CD4-positive, alpha-beta T cell treated with Interferon gamma for 1 hour (primary cell): ENCODE results near the gene LRG1.

Experiments used
- DNase-seq: peaks from one replicate; pipeline ENCODE4 v3.0.0-alpha.2; 2020

LRG1 gene

DNA sequence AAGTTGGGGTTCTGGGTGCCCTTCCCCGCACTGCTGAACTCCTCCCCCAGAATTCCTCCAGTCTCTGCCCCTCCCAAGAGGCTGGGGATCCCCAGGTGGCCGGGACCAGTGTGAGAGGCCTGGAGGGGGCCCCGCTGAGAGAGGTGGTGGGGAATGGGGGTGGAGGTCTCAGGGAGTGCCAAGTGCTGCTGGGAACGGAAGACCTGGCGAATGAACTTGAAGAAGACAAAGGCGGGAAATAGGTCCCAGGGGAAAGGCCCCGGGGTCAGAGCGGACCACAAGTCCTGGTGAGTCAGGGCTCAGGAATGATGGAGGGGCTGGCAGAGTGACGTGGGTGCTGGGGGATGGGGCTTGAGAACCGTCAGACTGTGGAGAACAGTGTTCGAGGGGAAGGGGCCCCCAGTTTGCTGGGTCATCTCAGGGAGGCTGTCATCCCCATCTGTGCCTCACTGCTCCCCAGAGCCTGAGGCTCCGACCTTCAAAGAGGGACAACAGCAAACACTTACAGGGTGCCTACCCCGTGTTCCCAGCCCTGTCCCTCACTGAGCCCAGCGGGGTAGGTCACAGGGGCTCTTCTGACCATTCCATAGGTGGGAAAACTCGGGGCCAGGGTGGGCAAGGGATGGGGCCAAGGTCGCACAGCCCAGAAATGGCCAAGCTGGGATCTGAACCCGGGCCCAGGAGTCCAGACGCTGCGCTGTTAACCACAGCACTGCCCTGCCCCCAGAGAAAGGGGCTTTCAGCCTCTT is 35.6 kb upstream of the LRG1 start:
- DNase-seq: no peak

DNA sequence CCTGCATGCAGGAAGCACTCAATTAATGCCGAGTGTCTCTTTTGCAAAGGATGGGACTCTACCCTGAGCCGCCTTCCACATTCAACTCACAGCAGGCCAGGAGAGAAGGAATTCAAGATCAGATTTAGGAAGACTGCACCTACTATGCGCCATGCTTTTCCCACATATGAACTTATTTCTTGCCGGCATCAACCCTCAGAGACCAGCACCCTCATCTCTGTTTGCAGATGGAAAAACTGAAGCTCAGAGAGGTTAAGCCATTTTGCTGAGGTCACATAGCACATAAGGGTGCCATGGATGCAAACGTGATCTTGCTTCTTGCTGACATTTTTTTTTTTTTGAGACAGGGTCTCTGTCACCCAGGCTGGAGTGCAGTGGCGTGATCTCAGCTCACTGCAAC is 33.8 kb upstream of the LRG1 start:
- DNase-seq: no peak

DNA sequence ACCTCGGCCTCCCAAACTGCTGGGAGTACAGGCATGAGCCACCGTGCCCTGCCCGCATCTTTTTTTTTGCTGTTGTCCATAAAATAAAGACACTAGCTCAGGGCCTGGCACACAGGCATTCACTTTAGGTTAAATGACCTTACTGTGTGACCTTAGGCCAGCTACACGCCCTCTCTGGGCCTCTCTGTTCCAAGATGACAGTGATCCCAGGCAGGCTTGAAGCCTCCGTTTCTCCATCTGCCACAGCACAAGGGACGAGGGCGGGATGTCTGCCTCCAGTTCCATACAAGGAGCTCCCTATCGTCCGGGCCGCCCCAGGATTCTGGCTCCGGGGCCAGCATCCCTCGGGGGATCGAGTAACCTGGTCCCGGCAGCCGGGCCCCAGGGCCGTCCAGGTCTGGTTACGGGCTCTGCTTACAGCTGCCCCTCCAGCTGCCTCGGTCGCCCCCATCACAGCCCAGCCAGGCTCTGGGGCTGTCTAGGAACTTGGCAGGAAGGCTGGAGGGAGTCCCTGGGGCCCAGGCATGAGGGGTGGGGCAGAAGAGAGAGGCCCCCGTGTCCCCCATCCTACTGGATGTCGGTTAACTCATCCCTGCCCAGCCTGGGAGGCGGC is 31.6 kb upstream of the LRG1 start:
- DNase-seq: no peak

DNA sequence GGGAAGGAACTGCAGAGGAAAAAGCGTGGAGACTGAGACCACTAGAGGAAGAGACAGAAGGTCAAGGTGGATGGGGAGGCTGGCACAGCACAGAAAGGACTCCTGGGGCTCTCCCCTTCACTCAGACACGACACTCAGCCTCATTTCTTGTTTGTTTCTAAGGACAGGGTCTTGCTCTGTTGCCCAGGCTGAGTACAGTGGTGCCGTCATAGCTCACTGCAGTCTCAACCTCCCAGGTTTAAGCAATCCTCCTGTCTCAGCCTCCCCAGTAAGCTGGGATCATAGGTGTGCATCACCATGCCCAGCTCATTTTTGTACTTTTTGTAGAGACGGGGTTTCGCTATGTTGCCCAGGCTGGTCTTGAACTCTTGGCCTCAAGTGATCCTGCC is 31.1 kb upstream of the LRG1 start:
- DNase-seq: no peak

DNA sequence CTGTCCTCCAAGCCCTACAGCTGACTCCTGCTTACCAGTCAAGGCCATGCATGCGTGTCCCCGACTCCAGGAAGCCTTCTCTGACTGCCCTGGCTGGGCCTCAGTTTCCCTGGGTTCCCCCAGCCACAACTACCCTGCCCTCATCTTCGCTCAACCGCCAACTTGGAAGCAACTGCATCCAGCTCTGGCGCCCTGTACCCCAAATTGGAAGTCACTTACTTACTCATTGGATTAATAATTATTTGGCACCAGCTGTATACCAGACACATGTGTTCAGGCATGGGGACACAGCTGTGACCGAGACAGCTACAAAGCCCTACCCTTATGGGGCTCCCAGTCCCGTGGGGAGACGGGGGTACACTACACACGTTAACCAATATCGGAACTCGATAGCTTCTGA is 30.6 kb upstream of the LRG1 start:
- DNase-seq: no peak

DNA sequence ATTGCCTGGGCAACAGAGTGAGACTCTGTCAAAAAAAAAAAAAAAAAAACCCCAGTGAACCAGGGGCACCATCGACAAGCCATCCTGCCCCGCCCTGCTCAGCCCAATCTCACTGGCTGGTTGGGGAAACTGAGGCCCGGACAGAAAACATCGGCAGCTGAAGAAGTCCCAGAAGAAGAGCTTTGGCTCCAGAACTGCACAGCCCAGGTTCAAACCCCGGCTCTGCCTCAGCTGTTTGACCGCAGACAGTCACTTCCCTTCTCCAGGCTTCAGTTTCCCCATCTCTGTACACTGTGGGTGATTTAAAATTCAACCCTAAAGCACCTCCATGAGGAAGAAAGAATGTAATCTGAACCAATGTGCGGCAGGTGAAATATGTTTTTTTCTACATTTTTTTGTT is 29.1 kb upstream of the LRG1 start:
- no peak for DNase-seq

DNA sequence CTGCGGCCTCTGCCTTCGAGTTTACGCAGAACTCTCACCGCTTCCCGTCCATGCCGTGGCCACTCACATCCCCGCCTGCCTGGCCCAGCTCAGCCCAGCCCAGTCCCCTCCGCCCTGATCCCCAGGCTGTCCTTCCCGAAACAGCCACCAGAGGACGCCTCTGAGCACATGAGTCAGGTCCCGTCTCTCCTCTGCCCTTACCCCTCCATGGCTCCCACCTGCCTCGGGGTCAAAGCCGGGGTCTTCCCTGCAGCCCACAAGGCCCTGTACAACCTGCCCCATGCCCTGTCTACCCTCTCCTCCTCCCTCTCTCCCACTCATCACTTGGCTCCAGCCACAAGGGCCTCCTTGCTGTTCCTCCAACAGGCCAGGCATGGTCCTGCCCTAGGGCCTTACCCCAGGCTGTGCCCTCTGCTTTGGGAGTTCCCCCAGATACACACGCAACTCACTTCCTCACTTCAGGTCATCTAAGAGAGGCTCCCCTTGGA is 27.8 kb upstream of the LRG1 start:
- peak; percentile 63 for DNase-seq

DNA sequence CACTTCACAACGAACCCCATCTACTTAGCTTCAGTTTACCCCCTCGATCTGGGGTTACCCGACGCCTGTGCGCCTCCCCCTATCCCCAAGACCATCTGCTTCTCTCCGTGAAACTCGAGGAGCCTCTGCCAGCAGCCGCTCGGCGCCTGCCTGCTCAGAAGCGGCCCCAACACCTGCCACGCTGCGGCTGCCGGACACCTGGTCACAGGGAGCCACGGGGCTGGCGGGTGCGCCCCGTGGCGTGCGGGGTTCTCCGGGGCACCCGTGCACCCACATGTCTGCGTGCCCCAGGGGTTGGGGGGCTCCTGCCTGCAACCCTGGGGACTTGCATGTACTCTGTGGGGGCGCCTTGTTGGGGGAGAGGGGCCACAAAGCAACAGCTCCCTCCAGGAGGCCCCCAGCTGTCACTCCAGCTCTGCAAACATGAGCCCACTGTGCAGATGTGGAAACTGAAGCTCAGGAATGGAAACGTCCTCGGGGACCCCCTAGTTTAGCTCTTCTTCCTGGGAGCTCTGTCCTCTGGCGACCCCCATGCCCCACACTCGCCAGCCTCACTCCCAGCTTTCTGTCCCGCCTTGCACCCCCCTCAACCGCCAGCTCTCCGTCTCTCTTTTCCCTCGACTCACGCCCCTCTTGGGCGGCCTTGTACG is 26.7 kb upstream of the LRG1 start:
- no peak for DNase-seq

DNA sequence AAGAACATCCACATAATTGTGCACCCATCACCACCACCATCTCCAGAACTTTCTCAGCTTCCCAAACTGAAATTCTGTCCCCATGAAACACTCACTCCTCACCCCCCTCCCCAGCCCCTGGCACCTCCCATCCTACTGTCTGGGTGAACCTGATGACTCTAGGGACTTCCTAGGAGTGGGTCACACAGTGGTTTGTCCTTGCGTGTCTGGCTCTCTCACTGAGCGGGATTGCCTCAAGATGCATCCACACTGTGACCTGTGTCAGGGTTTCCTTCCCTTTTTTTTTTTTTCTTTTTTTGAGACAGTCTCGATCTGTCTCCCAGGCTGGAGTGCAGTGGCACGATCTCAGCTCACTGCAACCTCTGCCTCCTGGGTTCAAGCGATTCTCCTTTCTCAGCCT is 23.7 kb upstream of the LRG1 start:
- peak; percentile 76 for DNase-seq

DNA sequence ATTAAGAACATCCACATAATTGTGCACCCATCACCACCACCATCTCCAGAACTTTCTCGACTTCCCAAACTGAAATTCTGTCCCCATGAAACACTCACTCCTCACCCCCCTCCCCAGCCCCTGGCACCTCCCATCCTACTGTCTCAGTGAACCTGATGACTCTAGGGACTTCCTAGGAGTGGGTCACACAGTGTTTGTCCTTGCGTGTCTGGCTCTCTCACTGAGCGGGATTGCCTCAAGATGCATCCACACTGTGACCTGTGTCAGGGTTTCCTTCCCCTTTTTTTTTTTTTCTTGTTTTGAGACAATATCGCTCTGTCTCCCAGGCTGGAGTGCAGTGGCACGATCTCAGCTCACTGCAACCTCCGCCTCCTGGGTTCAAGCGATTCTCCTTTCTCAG is 22.2 kb upstream of the LRG1 start:
- DNase-seq: peak; percentile 76

DNA sequence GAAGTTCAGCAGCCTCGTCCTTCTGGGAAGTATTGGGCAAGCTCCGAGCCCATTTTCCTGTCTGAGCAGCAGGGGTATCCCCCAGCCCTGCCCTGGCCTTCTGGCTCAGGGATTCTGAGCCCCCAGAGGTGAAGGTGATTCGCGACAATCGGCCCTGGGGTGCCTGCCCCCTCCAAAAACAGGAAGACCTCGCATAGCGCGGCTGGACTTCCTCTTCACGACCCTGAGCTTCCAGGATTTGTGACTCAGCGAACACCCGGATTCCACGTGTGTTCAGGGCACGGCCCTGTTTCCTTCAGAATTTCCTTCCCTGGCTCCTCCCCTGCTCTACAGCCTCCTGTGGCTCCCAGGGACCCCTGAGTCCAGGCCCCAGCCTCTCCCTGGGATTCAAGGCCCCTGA is 19.7 kb upstream of the LRG1 start, which contains the start of gene SEMA6B:
Gene SEMA6B (minus strand): TSS at position 116 of the 400 bp plus-strand sequence. CDS start 1,227 bp downstream, outside the sequence.
- DNase-seq: peak; percentile 67

DNA sequence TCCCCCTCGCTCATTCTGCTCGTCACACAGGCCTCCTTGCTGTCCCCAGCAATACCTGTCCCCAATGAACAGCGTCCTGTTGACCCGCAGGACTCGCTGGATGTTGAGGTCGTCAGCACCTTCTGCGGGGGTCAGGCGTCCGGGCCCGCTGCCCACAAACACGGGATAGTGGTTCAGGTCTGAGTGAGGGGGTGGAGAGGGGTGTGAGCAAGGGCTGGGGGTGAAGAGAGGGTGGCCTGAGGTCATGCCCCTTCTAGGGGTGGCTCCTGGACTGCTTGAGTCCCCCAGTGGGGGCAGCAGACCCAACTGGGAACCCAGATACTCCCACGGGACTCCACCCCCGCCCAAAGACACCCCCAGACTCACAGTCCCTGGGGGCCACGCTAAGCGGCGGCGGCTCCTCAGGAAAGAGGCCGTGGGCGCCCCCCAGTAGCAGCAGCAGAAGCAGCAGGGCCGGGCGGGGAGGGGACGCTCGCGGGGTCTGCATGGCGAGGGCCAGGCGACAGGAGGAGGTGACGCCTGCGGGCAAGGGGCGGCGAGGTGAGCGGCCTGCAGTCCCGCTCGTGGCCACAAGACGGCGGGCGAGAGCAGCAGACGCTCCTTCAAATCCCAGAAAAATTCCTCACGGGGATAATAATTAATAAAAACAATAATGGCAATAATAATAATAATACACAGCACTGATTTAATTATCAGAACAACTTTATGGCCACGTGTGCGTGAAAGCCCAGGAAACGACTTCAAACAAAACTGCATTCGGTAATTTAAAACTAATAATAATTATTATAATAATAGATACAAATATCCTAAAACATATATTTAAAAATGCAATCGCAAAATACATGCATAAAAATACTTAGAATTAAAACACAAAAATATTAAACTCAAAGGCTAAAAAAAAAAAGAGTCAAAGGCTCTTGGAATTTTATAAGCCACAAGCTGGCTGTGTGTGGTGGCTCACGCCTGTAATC is 18.4 kb upstream of the LRG1 start:
- DNase-seq: no peak

DNA sequence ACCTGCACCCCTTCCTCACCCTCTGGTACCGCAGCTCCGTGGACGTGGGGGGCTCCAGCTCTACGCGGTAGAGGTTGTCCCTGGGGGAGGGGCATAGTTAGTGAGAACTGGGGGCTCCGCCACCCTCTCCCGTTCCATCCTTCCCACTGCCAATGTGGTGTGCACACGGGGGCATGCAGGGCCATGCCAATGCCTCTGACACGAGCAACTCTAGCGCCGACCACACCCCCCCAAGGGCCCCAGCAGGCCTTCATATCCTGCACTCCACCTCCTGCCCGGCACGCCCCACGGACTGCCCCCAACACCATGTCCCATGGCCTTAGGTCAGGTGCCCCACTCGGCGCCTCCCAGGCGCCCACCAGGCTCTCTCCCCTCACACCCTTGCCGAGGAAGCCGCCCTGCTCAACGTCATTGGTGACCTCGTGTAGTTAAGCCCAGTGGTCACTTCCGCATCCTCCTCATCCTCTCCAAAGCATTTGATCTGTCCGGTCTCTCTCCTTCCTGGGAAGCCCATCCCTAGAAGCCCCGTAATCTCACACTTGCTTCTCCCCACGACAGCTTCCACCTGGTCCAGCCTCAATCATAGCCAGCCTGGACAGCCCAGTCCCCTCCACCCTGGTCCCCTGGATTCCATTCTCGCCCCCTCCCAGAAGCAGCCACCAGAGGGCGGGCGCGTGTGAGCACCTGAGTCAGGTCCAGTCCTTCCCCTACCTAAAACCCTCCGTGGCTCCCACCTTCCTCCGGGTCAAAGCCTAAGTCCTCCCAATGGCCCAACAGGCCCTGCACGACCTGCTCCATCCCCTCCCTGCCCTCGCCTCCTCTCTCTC is 17.5 kb upstream of the LRG1 start:
- DNase-seq: no peak

DNA sequence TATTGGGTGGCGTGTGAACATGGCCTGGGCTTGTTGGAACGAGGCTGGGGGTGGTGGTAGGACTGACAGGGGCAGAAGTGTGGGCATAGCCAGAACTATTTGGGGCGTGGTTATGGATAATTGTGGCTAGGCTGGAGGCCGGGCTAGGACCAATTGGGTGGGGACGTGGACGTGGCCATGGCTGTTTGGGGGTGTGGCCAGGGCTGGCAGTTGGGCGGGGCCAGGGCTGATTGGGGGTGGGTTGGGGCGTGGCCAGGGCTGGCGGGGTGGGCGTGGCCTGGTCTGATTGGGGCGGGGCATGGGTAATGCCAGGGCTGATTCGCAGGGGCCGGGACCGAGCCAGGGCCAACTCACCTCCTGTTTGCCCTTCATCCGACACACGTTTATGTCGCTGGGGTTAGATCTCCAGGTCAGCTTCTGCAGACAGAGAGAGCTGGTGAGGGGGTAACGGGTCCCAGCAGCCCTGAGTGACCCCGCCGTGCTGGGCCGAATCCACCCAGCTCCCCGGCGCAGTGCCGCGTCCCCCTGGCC is 16.8 kb upstream of the LRG1 start:
- DNase-seq: no peak

DNA sequence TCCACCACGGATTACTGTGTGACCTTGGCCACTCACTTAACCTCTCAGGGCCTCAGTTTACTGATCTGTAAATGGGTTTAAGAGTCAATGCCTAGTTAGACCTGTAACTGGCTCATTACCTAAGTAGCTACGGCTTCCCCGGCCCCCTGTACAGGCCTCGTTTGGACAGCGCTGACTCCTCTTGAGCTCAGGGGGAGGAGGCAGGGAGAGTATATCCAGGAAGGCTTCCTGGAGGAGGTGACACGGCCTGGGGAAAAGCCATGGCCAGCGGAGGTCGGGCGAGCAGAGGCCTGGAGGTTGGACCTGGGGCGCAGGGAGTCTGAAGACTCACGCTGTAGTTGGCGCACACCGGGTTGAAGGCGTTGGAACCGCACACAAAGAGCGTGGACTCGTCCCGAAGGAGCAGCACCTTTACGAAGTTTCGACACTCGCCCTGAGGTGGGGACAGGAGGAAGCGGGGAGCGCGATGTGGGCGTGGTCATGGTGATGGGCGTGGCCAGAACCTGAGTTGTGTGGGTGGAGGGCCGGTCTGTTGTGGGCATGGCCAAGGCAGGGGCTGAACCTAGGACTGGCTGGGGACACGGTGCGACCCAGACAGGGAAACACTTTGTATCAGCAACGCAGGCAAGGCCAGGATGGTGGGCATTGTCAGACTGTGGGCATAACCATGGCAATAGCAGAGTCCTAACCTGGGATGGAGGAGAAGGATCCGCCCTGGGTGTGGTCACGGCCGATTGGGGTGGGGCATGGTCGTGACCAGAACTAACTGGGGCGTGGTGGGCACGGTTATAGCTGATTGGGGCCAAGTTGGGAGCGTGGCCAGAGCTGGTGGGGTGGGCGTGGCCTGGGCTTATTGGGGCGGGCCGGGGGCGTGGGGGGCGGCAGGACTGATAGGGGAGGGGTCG is 16.1 kb upstream of the LRG1 start:
- no peak for DNase-seq

DNA sequence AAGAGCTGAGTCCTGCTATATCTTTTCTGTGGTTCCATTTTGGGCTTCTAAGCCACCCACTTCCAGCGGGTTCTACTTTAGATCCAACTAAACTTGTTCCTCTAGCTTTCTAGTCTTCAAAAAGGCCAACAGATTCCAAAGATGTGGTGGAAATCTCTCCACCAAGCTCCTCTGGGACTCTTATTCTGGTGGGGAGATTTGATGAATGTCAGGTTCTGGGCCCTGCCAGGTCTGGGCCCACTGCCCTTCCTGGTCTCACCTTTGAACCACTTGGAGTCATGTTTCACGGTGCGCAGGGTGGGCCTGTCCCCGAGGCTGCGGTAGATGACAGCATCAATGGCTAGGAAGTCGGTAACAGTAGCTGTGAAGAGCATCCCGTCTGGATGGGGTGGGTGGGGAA is 14.9 kb upstream of the LRG1 start:
- DNase-seq: no peak

DNA sequence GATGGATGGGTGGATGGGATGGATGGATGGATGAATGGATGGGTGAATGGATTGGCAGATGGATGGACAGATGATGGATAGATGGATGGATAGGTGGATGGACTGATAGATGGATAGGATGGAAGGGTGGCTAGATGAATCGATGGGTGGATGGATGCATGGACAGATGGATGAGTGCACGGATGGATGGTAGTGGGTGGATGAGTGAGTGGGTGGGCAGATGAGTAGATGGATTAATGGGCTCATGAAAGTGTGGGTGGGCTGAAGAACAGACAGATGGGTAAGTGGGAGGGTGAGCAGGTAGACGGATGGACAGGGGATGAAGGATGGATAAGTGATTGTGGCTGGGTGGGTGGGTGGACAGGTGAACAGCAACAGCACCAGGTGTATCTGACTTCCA is 13.9 kb upstream of the LRG1 start:
- no peak for DNase-seq

DNA sequence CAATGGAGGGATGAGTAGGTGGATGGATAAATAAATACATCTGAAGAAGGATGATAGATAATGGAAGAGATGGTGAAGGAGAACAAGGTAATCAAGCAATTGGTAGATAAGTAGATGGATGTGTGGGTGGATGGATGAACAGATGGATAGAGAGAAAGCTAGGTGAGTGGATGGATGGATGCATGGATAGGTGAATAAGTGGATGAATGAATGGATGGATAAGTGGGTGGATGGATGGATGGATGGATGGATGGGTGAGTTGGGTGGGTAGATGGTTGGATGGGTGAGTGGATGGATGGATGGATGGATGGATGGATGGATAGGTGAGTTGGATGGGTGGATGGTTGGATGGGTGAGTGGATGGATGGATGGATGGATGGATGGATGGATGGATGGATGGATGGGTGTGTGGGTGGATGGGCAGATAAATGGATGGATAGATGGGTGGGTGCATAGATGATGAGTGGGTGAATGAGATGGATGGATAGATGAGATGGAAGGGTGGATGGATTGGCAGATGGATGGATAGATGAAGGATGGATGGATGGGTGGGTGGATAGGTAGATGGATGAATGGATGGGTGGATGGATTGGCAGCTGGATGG is 13.4 kb upstream of the LRG1 start:
- no peak for DNase-seq

DNA sequence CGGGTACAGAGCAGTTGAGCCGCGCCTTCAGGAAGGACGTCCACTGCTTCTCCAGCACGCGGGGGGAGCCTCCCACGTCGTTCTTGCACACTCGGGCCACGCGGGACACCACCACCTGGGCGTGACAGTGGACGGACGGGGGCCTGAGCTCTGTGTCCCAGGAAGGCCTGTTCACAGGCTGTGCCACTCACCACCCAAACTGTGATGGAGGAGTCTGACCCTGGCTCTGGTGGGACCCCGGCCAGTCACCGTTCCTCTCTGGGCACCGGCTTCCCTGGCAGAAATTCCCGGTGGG is 12.6 kb upstream of the LRG1 start:
- DNase-seq: no peak

DNA sequence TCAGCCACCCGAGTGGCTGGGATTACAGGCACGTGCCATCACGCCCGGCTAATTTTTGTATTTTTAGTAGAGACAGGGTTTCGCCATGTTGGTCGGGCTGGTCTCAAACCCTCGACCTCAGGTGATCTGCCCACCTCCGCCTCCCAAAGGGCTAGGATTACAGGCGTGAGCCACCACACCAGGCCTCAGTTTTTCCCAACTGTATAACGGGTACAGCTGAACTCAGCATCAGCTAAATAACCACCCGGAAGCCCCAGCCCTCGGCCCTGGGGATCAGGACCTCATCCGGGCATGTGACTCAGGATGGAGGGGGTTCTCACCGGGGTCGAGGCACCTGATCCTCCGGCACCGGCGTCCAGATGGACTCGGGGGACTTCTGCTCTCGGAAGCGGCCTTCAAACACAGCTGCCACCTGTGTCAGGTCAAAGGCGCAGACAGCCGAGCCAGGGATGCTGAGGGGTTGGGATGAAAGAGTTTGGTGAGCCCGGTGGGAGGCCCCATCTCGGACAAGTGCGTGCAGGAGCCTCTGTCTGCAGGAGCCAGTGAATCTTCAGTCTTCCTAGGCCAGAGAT is 10.7 kb upstream of the LRG1 start:
- DNase-seq: no peak
